ENCODE results near the gene NUTM1. TPM values are rescaled to one million over a fixed set of nuclear protein-coding genes. Genes with fewer than 3 reads are reported as not detected.

NUTM1 gene
- total and polyA plus RNA-seq, 2 donors (not counting 1 experiment from before 2014, with no cell fraction given), result not detected

DNA sequence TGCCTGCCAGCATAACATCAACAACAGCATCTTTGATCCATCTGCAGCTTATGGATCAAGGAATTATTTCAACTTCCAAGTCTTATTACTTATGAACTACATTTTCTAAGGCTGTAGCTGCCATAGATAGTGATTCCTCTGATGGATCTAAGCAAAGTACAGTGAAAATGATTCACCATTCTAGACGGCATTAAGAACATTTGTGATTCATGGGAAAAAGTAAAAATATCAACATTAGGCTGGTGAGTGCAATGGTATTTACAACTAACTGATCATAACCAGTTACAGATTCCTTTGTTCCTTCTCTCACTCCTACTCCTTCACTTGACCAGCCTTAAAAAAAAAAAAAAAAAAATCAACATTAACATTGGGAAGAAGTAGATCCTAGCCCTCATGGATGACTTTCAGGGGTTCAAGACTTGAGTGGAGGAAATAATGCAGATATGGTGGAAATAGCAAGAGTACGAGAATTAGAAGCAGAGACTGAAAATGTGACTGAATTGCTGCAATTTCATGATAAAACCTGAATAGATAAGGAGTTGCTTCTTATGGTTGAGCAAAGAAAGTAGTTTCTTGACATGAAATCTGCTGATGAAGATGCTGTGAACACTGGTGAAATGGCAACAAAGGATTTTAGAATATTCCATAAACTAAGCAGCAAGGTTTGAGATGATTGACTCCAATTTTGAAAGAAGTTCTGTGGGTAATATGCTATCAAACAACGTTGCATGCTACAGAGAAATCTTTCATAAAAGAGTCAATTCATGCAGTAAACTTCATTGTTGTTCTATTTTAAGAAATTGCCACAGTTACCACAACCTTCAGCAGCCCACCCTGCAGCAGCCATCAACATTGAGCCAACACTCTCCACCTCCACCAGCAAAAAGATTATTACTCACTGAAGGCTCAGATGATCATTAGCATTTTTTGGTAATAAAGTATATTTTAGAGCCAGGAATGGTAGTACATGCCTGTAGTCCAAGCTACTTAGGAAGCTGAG is 28.3 kb upstream of the NUTM1 start:
- no peak for DNase-seq
- intact Hi-C loops (cut with micrococcal nuclease), result no loop called here
- no peak overlapping the region for H3K9ac ChIP-seq (ENCODE audit: low read length)
- Mint-ChIP-seq H3K27ac (no peak overlapping the region), H3K9me3 (ENCODE audit: insufficient read depth) (no peaks in the 10 kb centered on the region), H3K27me3 (no peaks in the 10 kb centered on the region), H3K4me1 (peaks cover 52% of the 10 kb centered on the region), H3K4me3 (peak overlapping the region; percentile 40)
- peaks cover 96% of the 10 kb centered on the region for H3K79me2 ChIP-seq (ENCODE audit: control insufficient read depth, insufficient read depth, low read length)
- H3K27me3 ChIP-seq (replicated peaks in 1 of 4; ENCODE audit: control extremely low read depth in 1 of 4, control insufficient read depth in 3 of 4, insufficient read depth in 4 of 4, low read length in 3 of 4), result no peaks in the 10 kb centered on the region
- ChIA-PET POLR2A (no interaction called here), CTCF (interaction anchor here (0.7 to 1.6 kb wide), 3 partner anchors 24 to 73 kb away, joined by 3 to 4 read pairs (median 4); no protein-coding TSS in a partner anchor)
- TF ChIP-seq CTCF (IDR thresholded peaks at IDR 0.05), result no peak
- no peak for TF ChIP-seq EZH2 (IDR thresholded peaks at IDR 0.05; ENCODE audit: borderline replicate concordance, insufficient read depth, low read depth, low read length, poor library complexity, severe bottlenecking)
- H3K4me1 ChIP-seq (ENCODE audit: control insufficient read depth in 2 of 2, insufficient read depth in 2 of 2, low read length in 2 of 2), result peaks cover 17 to 22% of the 10 kb centered on the region in 2 donors
- H3K27ac ChIP-seq (ENCODE audit: low read length in 2 of 2), result no peak overlapping the region
- no peak overlapping the region for H3K4me2 ChIP-seq (replicated peaks; ENCODE audit: low read depth, low read length, poor library complexity, severe bottlenecking)
- H3K9me3 ChIP-seq (ENCODE audit: control extremely low read depth in 1 of 3, control insufficient read depth in 2 of 3, insufficient read depth in 1 of 3, low read length in 2 of 3), result no peaks in the 10 kb centered on the region
- no peak for ATAC-seq (ENCODE audit: low read depth)
- no peak overlapping the region for H2AFZ ChIP-seq (ENCODE audit: insufficient read depth, low read depth, low read length, poor library complexity, severe bottlenecking)
- peaks cover 0 to 25% of the 10 kb centered on the region in 2 experiments for H3K36me3 ChIP-seq (replicated peaks in 1 of 2; ENCODE audit: control extremely low read depth in 1 of 2, control insufficient read depth in 1 of 2, extremely low read depth in 1 of 2, insufficient read depth in 2 of 2, low read length in 1 of 2)
- H3K4me3 ChIP-seq (ENCODE audit: control extremely low read depth in 1 of 5, extremely low read depth in 1 of 5, insufficient read depth in 1 of 5, low read depth in 2 of 5, low read length in 4 of 5), result no peak overlapping the region
- WGBS (ENCODE audit: insufficient coverage), result 91% methylated on average over 1 of the region's 3 CpGs
- H4K20me1 ChIP-seq (ENCODE audit: control insufficient read depth, insufficient read depth, low read length, poor library complexity, severe bottlenecking), result peaks cover 38% of the 10 kb centered on the region

Data from B cell (primary cell).